Breast epithelium (tissue), 3 donors: Measurements from ENCODE around the gene SLC39A11.

Source experiments
- CTCF ChIP-seq, 3 donors: fragments of 450-650 bp; IDR thresholded peaks; one replicate each; pipeline ENCODE4 v1.5.1; 2016 to 2017; ENCODE audit warnings: antibody characterized with exemption in 3 of 3, mild to moderate bottlenecking in 3 of 3, moderate library complexity in 3 of 3
- POLR2A ChIP-seq: fragments of 450-650 bp; IDR thresholded peaks from one replicate; pipeline ENCODE4 v1.6.1; 2016; ENCODE audit warnings: antibody characterized with exemption, mild to moderate bottlenecking, moderate library complexity
- POLR2AphosphoS5 ChIP-seq, 3 donors: sonication (generic); formaldehyde crosslinking; IDR thresholded peaks; one replicate each; pipeline ENCODE4 v1.6.1; 2017; ENCODE audit warnings: antibody characterized with exemption in 3 of 3

- TF ChIP-seq CTCF (IDR thresholded peaks at IDR 0.05) = no peak
- no peak for TF ChIP-seq POLR2A
- TF ChIP-seq POLR2AphosphoS5 (IDR thresholded peaks at IDR 0.05) = no peak
Observed at GRCh38 chr17:72651988-72652387, 440.5 kb downstream of the SLC39A11 start.
